H4 (cell line): ENCODE results near the gene SORD. TPM values are rescaled to one million over a fixed set of nuclear protein-coding genes. Genes with fewer than 3 reads are reported as not detected.
A peak's percentile ranks its signal among the peaks of the same experiment; 100 is the strongest.

Source experiments
- DNase-seq: peaks from one replicate; pipeline ENCODE4 v3.0.0-alpha.2; 2015; ENCODE audit warnings: low spot score
- total RNA-seq: library from RNA; depleted of rRNA; stranded (reverse); fragments of >200 nt; shearing (Covaris generic); gene quantifications from 2 replicates; pipeline ENCODE4 v1.2.3, GENCODE V29; 2014; rRNA removed

SORD gene
- total RNA-seq, 1 experiment from 2014 or later = 41.2 TPM

DNA sequence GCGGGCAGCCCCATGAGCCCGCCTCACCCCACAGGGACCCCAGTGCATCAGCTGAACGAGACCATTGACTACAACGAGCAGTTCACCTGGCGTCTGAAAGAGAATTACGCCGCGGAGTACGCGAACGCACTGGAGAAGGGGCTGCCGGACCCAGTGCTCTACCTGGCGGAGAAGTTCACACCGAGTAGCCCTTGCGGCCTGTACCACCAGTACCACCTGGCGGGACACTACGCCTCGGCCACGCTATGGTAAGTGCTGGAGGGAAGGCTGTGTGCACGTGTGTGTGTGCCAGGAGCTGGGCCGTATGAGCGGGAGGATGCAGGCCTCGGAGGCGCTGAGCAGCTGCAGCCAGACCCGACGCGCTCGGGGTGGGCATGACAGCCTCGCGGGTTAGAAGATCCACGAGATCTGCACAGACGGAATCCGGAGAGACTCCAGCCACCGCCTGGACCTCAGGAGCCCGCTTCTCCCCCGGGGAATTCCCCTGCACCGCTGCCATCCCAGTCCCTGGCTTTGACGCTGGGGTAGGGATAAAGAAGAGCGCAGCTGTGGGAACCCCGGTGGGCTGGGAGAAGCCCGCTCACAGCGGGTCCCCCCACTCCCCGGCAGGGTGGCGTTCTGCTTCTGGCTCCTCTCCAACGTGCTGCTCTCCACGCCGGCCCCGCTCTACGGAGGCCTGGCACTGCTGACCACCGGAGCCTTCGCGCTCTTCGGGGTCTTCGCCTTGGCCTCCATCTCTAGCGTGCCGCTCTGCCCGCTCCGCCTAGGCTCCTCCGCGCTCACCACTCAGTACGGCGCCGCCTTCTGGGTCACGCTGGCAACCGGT is 93.7 kb downstream of the SORD start:
- no peak for DNase-seq

DNA sequence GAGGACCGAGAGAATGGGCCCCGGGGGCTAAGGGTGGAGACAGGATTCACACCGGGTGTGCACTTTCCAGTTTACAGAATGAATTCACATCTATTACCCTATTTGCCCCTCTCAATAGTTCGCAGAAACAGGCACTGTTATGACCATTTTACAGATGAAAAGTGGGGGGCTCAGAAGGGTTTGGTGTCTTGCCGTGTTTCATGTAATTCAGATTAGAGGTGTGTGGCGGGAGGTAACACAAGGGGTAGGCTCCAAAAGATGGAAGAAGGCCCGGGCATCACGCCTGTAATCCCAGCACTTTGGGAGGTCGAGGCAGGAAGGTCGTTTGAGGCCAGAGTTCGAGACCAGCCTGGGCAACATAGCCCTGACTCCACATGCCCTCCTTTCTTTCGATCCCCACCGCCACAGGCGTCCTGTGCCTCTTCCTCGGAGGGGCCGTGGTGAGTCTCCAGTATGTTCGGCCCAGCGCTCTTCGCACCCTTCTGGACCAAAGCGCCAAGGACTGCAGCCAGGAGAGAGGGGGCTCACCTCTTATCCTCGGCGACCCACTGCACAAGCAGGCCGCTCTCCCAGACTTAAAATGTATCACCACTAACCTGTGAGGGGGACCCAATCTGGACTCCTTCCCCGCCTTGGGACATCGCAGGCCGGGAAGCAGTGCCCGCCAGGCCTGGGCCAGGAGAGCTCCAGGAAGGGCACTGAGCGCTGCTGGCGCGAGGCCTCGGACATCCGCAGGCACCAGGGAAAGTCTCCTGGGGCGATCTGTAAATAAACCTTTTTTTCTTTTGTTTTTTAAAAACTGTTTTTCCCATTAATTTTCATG is 94.5 kb downstream of the SORD start:
- no peak for DNase-seq

DNA sequence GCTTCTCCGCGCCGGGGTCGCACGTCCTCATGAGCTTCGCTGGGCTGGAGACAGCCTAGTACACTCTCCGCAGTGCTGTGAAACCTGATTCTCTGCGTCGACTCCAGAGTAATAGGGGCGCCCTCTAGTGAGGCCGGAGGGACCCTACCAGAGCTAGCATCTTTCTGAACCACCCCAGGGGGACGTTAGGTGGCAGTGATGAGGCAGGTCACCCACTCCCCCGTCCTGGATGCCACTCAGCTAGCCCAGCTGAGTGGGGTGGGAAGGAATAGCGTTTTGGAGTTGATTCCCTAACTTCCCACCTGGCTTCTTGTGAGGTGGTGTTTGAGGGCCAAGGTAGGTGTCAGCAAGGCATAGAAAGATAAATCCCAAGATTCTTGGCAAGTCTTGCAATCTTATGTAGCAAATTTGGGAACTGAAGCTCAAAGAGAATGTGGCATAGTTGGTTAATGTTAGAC is 95.2 kb downstream of the SORD start:
- DNase-seq = peak; percentile 87

DNA sequence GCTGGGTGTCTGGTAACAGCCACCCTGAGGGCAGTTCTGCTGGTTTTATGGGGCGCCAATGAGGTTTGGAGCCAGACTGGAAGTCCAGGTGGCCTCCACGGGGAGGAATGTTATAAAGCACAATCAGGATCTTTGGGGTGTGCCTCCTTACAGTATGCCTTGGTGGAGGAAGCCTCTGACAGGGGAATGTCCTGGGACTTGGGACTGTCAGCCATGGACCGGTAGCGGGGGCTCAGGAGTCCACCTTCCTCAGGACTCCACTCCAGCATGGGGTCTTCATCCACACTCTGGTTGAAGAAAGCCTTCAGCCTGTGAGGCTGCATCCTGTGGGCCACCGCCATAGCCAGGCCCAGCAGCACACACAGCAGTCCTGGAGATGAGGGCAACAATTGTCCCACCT is 96.0 kb downstream of the SORD start:
- no peak for DNase-seq

DNA sequence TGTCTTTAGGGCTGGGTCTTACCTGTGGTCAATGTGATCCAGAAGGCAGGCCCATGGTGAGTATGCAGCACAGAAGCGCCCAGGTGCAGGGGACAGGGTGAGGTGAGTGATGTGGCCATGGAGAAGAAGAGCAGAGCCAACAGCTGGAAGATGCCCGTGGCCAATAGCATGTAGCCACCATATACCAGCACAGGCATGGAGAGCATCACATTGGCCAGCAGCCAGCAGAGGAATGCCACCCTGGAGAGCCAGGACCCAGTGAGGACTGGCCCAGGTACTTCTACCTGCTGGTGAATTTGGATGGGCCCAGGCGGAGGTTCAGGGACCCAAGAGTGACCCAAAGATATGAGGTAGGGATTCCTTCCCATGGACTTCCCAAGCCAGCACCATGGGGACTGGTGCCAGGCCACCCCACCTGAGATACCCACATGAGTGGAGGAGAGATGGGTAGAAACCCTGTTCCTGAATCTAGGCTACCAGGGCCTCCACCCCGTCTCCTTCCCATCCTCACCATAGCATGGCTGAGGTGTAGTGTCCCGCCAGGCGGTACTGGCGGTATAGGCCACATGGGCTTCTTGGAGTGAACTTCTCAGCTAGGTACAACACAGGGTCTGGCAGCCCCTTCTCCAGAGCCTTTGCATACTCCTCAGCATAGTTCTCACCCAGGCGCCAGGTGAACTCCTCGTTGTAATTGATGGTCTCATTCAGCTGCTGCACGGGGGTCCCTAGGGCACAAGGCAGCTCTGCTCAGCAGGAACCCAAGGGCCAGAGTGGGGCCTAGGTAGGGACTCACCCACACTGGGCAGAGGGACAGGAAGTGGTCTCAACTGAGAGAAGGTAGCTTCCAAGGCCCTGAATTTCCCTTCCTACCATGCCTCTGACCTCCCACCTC is 97.3 kb downstream of the SORD start:
- no peak for DNase-seq

DNA sequence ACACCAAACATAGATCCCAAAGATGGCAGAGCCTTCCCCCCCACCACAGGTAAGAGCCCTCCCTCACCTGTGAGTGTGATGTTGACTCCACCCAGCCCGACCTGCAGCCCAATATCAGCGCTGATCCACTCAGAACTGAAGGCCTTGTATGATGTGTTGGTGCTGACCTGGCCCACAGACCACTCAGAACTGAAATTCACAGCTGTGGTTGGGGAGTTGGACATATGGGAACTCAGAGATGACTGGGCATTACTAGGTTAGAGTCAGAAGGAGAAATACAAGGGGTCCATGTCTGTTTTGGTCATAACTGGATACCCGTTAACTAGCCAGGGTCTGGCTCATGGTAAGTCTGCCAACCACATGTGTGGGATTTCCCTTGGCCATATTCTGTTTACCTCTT is 98.0 kb downstream of the SORD start:
- no peak for DNase-seq

DNA sequence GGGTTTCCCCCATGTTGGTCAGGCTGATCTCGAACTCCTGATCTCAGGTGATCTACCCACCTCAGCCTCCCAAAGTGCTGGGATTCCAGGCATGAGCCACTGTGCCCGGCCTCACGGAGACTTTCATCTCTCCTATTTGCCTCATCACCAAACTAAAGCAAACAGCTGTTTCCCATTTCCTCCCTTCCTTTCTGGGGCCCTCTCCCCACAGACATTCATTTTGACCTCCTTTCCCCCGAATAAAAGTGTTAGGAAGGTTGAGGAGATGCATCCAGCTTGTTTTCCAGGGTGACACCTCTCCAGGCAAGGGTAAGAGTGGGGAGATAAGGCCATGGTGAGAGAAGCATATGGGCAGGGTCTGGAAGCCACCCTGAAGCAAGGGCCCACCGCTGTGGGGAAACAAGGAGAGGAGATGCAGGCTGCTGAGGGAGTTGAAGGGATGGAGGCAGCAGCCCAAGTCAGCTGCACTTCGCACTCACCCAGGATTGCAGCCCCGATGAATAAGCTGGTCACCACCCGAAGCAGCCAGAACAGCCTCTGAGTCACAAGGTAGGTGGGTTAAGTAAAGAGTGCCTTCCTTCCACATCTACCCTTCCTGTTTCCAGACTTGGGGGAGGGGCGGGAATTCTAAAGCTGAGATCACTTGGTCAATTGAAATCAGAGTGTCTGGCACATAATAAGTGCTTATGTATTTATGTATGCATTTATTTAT is 98.9 kb downstream of the SORD start:
- peak; percentile 56 for DNase-seq

DNA sequence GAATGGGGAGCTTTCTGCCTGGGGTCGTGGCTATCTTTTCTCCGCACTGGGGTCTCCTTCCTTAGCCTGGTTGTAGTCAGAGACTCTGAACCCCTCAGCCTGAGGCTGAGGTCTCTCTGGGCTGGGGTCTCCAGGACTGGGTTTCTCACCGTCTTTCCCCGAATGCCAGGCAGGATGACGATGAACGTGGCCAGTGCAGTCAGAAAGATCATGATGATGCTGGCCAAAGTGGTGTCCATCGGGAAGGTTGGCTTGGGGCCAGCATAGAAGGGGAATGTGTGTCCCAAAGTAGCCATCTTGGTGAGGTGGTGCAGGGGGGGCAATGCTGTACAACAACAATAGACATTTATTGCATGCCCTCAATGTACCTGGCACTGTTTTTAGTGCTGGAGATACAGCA is 99.7 kb downstream of the SORD start:
- DNase-seq = no peak

DNA sequence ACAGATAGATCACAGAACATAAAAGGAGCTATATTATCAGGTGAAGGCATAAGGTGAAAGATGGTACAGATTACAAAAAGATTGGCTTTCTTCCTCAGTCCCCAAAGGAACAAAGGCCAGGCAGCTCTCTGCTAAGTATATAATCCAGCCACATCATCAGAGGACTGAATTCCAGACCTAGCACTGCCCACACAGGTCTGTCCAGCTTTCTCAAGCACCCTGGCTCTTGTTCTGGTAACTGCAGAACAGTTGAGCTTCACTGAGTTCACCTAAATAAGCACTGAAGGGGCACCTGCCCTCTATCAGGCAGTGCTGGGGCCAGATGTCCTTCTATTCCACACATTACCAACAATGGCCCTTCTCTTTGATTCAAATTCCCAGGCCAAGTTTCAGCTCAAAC is 100.4 kb downstream of the SORD start:
- DNase-seq = no peak

DNA sequence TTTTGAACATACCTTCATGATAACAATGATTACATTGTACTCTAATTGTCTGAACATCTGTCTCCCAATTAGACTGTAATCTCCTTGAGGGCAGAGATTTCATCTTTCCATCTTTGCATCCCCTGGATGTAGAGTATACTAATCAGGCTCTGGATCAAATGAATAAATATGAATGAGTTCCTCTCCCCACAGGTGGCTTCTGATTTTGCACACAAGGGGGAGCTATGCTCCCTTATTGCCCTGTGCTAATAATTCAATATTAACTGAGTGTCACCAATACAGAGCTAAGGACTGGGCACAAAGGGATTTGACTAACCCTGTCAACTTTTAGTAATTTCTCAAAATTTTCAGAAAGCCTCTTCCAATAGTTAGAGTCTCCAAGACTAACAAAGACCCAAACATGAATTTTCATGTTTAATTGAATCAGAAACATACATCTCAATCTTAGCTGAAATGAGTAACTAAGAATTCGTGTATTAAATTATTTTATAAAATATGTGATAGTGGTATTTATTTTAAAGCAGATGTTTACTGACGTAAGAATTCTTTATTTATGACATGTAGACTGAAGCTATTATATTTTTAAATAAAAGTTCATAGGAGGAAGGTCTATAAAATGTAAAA is 103.7 kb downstream of the SORD start:
- no peak for DNase-seq

Other genes with a start within 250 kb of the SORD start
- not detected in 2 replicates for gene TERB2, start 66.5 kb upstream of the SORD start, total RNA-seq
- 0.04 TPM in 1 of 2 replicates, not detected in the other for gene DUOX2, start 91.0 kb downstream of the SORD start, total RNA-seq
- gene DUOXA2, start 91.1 kb downstream of the SORD start, total RNA-seq = not detected in 2 replicates
- not detected in 2 replicates for gene DUOXA1, start 106.7 kb downstream of the SORD start, total RNA-seq
- not detected in 2 replicates for gene DUOX1, start 106.8 kb downstream of the SORD start, total RNA-seq
- 2.7 and 5.1 TPM in 2 replicates for gene SHF, start 164.8 kb downstream of the SORD start, total RNA-seq
- gene SLC28A2, start 229.0 kb downstream of the SORD start, total RNA-seq = not detected in 2 replicates